OCI-LY7 (cell line): ENCODE measurements around the gene EPHA3. TPM values are rescaled to one million over a fixed set of nuclear protein-coding genes. Genes with fewer than 3 reads are reported as not detected.

Experiments
- BruUV-seq: library from RNA; stranded (reverse); fragments of 400-500 nt; replicated peaks from 2 replicates; lab custom pipeline; 2021; lab: Mats Ljungman, UMichigan
- CTCF ChIA-PET: fragments of 300-600 bp; sonication (Branson Sonifier 250); formaldehyde crosslinking; loops from one replicate; lab custom pipeline; 2022; ENCODE audit warnings: antibody characterized with exemption; ENCODE audit not compliant: unreplicated experiment; lab: Charles Lee
- POLR2A ChIA-PET: fragments of 300-600 bp; sonication (Branson Sonifier 250); formaldehyde crosslinking; loops from one replicate; lab custom pipeline; 2022; ENCODE audit warnings: antibody characterized with exemption; lab: Charles Lee
- DNase-seq: peaks from one replicate; pipeline ENCODE4 v3.0.0-alpha.2; 2015; ENCODE audit warnings: low spot score
- H2AFZ ChIP-seq: fragments of 200-600 bp; sonication (generic), shearing (Covaris generic); 2 replicates; pipeline ENCODE4 v1.6.1; 2014; ENCODE audit warnings: mild to moderate bottlenecking, antibody characterized with exemption, low read length, moderate library complexity
- H3K27ac ChIP-seq: fragments of 200-600 bp; sonication (generic); 2 replicates; pipeline ENCODE4 v1.5.1; 2014; ENCODE audit warnings: mixed run types, low read depth, mild to moderate bottlenecking, moderate library complexity, low read length, inconsistent platforms; ENCODE audit not compliant: poor library complexity, severe bottlenecking
- H3K36me3 ChIP-seq: fragments of 200-600 bp; sonication (generic); 2 replicates; pipeline ENCODE4 v1.6.1; 2014; ENCODE audit warnings: mild to moderate bottlenecking, antibody characterized with exemption, low read length, moderate library complexity, mixed read lengths; ENCODE audit not compliant: insufficient read depth
- H3K4me1 ChIP-seq: fragments of 200-600 bp; sonication (generic); 2 replicates; pipeline ENCODE4 v1.5.1; 2014; ENCODE audit warnings: mild to moderate bottlenecking, low read length; ENCODE audit not compliant: insufficient read depth, poor library complexity, severe bottlenecking
- H3K4me2 ChIP-seq: fragments of 200-600 bp; sonication (generic); 2 replicates; pipeline ENCODE4 v1.6.1; 2014; ENCODE audit warnings: mild to moderate bottlenecking, low read length
- H3K4me3 ChIP-seq: fragments of 200-600 bp; sonication (generic); 2 replicates; pipeline ENCODE4 v1.5.1; 2014; ENCODE audit warnings: mild to moderate bottlenecking, low read depth, low read length; ENCODE audit not compliant: poor library complexity, severe bottlenecking
- H3K79me2 ChIP-seq: fragments of 200-600 bp; sonication (generic); 2 replicates; pipeline ENCODE4 v1.6.1; 2016; ENCODE audit warnings: low read depth, mild to moderate bottlenecking, low read length, moderate library complexity, mixed read lengths; ENCODE audit not compliant: insufficient read depth
- H3K9me2 ChIP-seq: fragments of 200-600 bp; sonication (generic); 2 replicates; pipeline ENCODE4 v1.6.1; 2016; ENCODE audit warnings: mild to moderate bottlenecking, low read length, mixed read lengths; ENCODE audit not compliant: insufficient read depth
- H3K9me3 ChIP-seq: fragments of 200-600 bp; sonication (generic); 2 replicates; pipeline ENCODE4 v1.6.1; 2014; ENCODE audit warnings: mild to moderate bottlenecking, mixed run types, low read length, mixed read lengths
- H4K20me1 ChIP-seq: fragments of 200-600 bp; sonication (generic); 2 replicates; pipeline ENCODE4 v1.6.1; 2014; ENCODE audit warnings: mild to moderate bottlenecking, antibody characterized with exemption, low read length, moderate library complexity, mixed read lengths; ENCODE audit not compliant: insufficient read depth
- EZH2phosphoT487 ChIP-seq: fragments of 200-600 bp; sonication (generic); IDR thresholded peaks from 2 replicates; pipeline ENCODE4 v1.6.1; 2018; ENCODE audit warnings: low read depth, borderline replicate concordance, mild to moderate bottlenecking, mixed run types, antibody characterized with exemption, low read length, moderate library complexity, mixed read lengths
- intact Hi-C: fragments of 100-400 bp; cut with micrococcal nuclease; formaldehyde crosslinking; loops from one replicate; pipeline ENCODE4 v1.10.0; 2022; ENCODE audit not compliant: unreplicated experiment
- total RNA-seq, 2 experiments: library from RNA; depleted of rRNA in 1 of 2; stranded (reverse); fragments of >200 nt in 1 of 2; shearing (Covaris generic) in 1 of 2; gene quantifications; 2 replicates each; pipeline ENCODE4 v1.2.3, GENCODE V29; 2014 to 2022
- TF ChIP-seq, protein P1 (sequence below): fragments of 200-600 bp; sonication (generic); conservative IDR thresholded peaks from 2 replicates; pipeline ENCODE4 v1.5.1; 2014; ENCODE audit warnings: mild to moderate bottlenecking, antibody characterized with exemption, low read length, moderate library complexity, mixed read lengths

Gene EPHA3
- total RNA-seq, 2 experiments from 2014 or later, result not detected

DNA sequence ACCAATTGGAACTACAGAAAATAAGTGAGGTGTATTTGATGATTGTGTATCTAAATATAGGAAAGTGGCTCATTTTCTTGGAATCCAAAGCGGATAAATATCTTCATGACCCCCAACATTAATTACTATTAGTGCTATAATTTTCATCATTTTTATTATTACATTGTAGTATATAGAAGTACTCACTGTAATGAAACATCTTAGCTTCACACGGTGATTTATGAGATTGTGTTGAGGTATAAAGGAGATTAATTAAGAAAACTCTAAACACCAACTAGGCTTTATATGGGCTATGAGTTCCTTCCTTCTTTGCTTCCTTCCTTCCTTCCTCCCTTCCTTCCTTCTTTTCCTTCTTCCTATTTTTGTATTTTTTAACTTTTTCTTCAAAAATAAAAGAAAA, 52.2 kb downstream of the EPHA3 start:
- H3K4me3 ChIP-seq, result no peak overlapping the region
- H3K79me2 ChIP-seq, result no peaks in the 10 kb centered on the region
- H3K9me3 ChIP-seq, result no peaks in the 10 kb centered on the region
- DNase-seq, result no peak
- intact Hi-C loops, result no loop called here
- no peak overlapping the region for H3K27ac ChIP-seq
- H3K4me2 ChIP-seq, result no peak overlapping the region
- H3K36me3 ChIP-seq, result no peaks in the 10 kb centered on the region
- POLR2A ChIA-PET, result no interaction called here
- no peaks in the 10 kb centered on the region for H3K4me1 ChIP-seq
- H4K20me1 ChIP-seq, result no peaks in the 10 kb centered on the region
- H2AFZ ChIP-seq, result no peak overlapping the region
- no peak for TF ChIP-seq EZH2phosphoT487
- TF ChIP-seq, protein P1, sequence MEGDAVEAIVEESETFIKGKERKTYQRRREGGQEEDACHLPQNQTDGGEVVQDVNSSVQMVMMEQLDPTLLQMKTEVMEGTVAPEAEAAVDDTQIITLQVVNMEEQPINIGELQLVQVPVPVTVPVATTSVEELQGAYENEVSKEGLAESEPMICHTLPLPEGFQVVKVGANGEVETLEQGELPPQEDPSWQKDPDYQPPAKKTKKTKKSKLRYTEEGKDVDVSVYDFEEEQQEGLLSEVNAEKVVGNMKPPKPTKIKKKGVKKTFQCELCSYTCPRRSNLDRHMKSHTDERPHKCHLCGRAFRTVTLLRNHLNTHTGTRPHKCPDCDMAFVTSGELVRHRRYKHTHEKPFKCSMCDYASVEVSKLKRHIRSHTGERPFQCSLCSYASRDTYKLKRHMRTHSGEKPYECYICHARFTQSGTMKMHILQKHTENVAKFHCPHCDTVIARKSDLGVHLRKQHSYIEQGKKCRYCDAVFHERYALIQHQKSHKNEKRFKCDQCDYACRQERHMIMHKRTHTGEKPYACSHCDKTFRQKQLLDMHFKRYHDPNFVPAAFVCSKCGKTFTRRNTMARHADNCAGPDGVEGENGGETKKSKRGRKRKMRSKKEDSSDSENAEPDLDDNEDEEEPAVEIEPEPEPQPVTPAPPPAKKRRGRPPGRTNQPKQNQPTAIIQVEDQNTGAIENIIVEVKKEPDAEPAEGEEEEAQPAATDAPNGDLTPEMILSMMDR, result no peak
- H3K9me2 ChIP-seq, result no peaks in the 10 kb centered on the region
- CTCF ChIA-PET, result no interaction called here
- no TSS peak for BruUV-seq

GRCh38 chr3:89164774-89165173, 57.4 kb downstream of the EPHA3 start:
- H3K4me3 ChIP-seq, result no peak overlapping the region
- DNase-seq, result no peak
- no peaks in the 10 kb centered on the region for H3K4me1 ChIP-seq
- intact Hi-C loops, result no loop called here
- H3K4me2 ChIP-seq, result no peak overlapping the region
- no peak overlapping the region for H3K27ac ChIP-seq
- TF ChIP-seq, protein P1, result no peak
- TF ChIP-seq EZH2phosphoT487, result no peak
- no peaks in the 10 kb centered on the region for H4K20me1 ChIP-seq
- BruUV-seq, result no TSS peak
- POLR2A ChIA-PET, result no interaction called here
- CTCF ChIA-PET, result no interaction called here
- no peaks in the 10 kb centered on the region for H3K36me3 ChIP-seq
- H3K9me3 ChIP-seq, result no peaks in the 10 kb centered on the region
- H2AFZ ChIP-seq, result no peak overlapping the region
- H3K79me2 ChIP-seq, result no peaks in the 10 kb centered on the region
- no peaks in the 10 kb centered on the region for H3K9me2 ChIP-seq

DNA sequence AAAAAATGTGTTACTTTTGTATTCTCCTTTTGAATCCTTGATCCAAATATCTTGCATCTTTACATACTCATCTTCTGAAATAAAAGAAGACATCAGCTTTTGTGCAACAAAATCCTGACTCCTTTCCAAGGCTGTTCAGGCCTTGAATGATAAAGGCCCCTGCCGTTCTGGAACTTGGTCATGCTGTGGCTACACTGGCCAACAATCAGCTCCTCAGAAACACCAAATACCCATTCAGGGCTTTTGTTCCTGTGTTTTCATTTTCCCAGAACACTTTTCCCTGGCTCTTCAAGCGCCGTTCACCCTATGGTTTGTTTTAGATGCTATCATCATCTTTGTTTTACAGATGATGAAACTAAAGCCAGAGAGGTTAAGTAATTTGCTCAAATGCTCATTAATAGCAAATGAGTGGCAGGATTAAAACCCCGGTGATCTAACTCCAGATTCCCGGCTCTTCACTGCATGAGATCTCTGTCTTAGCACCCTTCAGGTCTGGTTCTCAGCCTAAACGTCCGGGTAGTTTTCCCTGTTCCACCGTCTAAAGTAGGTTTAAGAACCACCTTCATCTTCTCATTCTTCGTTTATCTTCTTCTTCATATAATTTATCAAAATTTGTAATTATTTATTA, 58.3 kb downstream of the EPHA3 start:
- Histone ChIP-seq H3K27ac (no peak overlapping the region), H3K4me2 (no peak overlapping the region), H3K36me3 (no peaks in the 10 kb centered on the region), H2AFZ (no peak overlapping the region), H3K79me2 (no peaks in the 10 kb centered on the region), H3K9me3 (no peaks in the 10 kb centered on the region), H3K9me2 (no peaks in the 10 kb centered on the region), H3K4me1 (no peaks in the 10 kb centered on the region), H3K4me3 (no peak overlapping the region), H4K20me1 (no peaks in the 10 kb centered on the region)
- no peak for DNase-seq
- TF ChIP-seq, protein P1, result no peak
- TF ChIP-seq EZH2phosphoT487, result no peak
- ChIA-PET CTCF (no interaction called here), POLR2A (no interaction called here)
- BruUV-seq, result no TSS peak
- intact Hi-C loops, result no loop called here
